ENCODE measurements around the gene ZNF821.

Gene ZNF821

GRCh38 chr16:71914802-71915201 lies 30.8 kb upstream of the ZNF821 start:
- TF ChIP-seq SIN3A (IDR thresholded peaks at IDR 0.05; ENCODE audit: borderline replicate concordance, insufficient read depth, low read length) (no peak), TAF1 (IDR thresholded peaks at IDR 0.05; ENCODE audit: borderline replicate concordance, insufficient read depth, low read length) (no peak), FOXP2 (optimal IDR thresholded peaks at IDR 0.05; ENCODE audit: borderline replicate concordance, extremely low read depth, extremely low read length, insufficient read depth) (no peak), POLR2AphosphoS5 (IDR thresholded peaks at IDR 0.05; ENCODE audit: low read depth, low read length) (no peak), REST (IDR thresholded peaks at IDR 0.05; ENCODE audit: insufficient read depth in 1 of 2, low read depth in 2 of 2, low read length in 2 of 2) (no peak)

- TF ChIP-seq REST (IDR thresholded peaks at IDR 0.05; ENCODE audit: insufficient read depth in 1 of 2, low read depth in 2 of 2, low read length in 2 of 2) (no peak), FOXP2 (optimal IDR thresholded peaks at IDR 0.05; ENCODE audit: borderline replicate concordance, extremely low read depth, extremely low read length, insufficient read depth) (no peak), POLR2AphosphoS5 (IDR thresholded peaks at IDR 0.05; ENCODE audit: low read depth, low read length) (no peak), SIN3A (IDR thresholded peaks at IDR 0.05; ENCODE audit: borderline replicate concordance, insufficient read depth, low read length) (no peak), TAF1 (IDR thresholded peaks at IDR 0.05; ENCODE audit: borderline replicate concordance, insufficient read depth, low read length) (no peak)
These were observed 28.7 kb upstream of the ZNF821 start for GRCh38 chr16:71912534-71913275.

- TF ChIP-seq SIN3A (IDR thresholded peaks at IDR 0.05; ENCODE audit: borderline replicate concordance, insufficient read depth, low read length), result no peak
- TF ChIP-seq TAF1 (IDR thresholded peaks at IDR 0.05; ENCODE audit: borderline replicate concordance, insufficient read depth, low read length), result no peak
- no peak for TF ChIP-seq POLR2AphosphoS5 (IDR thresholded peaks at IDR 0.05; ENCODE audit: low read depth, low read length)
- no peak for TF ChIP-seq REST (IDR thresholded peaks at IDR 0.05; ENCODE audit: insufficient read depth in 1 of 2, low read depth in 2 of 2, low read length in 2 of 2)
- no peak for TF ChIP-seq FOXP2 (optimal IDR thresholded peaks at IDR 0.05; ENCODE audit: borderline replicate concordance, extremely low read depth, extremely low read length, insufficient read depth)
These were observed 27.1 kb upstream of the ZNF821 start for GRCh38 chr16:71911121-71911520.

- TF ChIP-seq POLR2AphosphoS5 (IDR thresholded peaks at IDR 0.05; ENCODE audit: low read depth, low read length) (no peak), TAF1 (IDR thresholded peaks at IDR 0.05; ENCODE audit: borderline replicate concordance, insufficient read depth, low read length) (no peak), FOXP2 (optimal IDR thresholded peaks at IDR 0.05; ENCODE audit: borderline replicate concordance, extremely low read depth, extremely low read length, insufficient read depth) (no peak), REST (IDR thresholded peaks at IDR 0.05; ENCODE audit: insufficient read depth in 1 of 2, low read depth in 2 of 2, low read length in 2 of 2) (no peak), SIN3A (IDR thresholded peaks at IDR 0.05; ENCODE audit: borderline replicate concordance, insufficient read depth, low read length) (no peak)
These were observed 20.3 kb upstream of the ZNF821 start for GRCh38 chr16:71904239-71904638.
